K562 (cell line): ENCODE data around the gene EFNA2. TPM values are rescaled to one million over a fixed set of nuclear protein-coding genes. Genes with fewer than 3 reads are reported as not detected.

Source experiments
- CBX3 ChIP-seq, 2 experiments: IDR thresholded peaks; 1 replicate in 1 of 2; 2 replicates in 1 of 2; pipeline ENCODE4 v1.6.1; 2012; ENCODE audit warnings: inconsistent platforms in 2 of 2, low read length in 2 of 2, borderline replicate concordance in 1 of 2, control low read depth in 1 of 2
- ETV6 ChIP-seq, 3 experiments: fragments of 150-350 bp in 1 of 3; sonication (generic) in 1 of 3; formaldehyde crosslinking in 1 of 3; IDR thresholded peaks; 2 replicates each; pipeline versions ENCODE4 v1.6.1 to v1.8.0; 2014 to 2022; ENCODE audit warnings: borderline replicate concordance in 2 of 3, low read depth in 2 of 3, antibody characterized with exemption in 1 of 3, low read length in 1 of 3, mild to moderate bottlenecking in 1 of 3, missing genetic modification reagents in 1 of 3
- FOXK2 ChIP-seq, 2 experiments: fragments of 450-650 bp; IDR thresholded peaks in 1 of 2; conservative IDR thresholded peaks in 1 of 2; 2 replicates each; pipeline ENCODE4 v1.6.1; 2016; ENCODE audit warnings: low read depth in 2 of 2, mild to moderate bottlenecking in 1 of 2
- HNRNPH1 ChIP-seq: fragments of 200-400 bp; formaldehyde crosslinking; optimal IDR thresholded peaks from 2 replicates; pipeline ENCODE3; 2017; ENCODE audit warnings: low read depth, mild to moderate bottlenecking, low read length, moderate library complexity
- NFYB ChIP-seq: IDR thresholded peaks from 2 replicates; pipeline ENCODE4 v1.6.1; 2011; ENCODE audit warnings: mild to moderate bottlenecking, moderate library complexity; ENCODE audit not compliant: insufficient read length; ENCODE audit errors: extremely low read depth
- NR2C1 ChIP-seq, 2 experiments: fragments of 450-650 bp; IDR thresholded peaks; 2 replicates each; pipeline ENCODE4 v1.6.1; 2017; ENCODE audit warnings: mild to moderate bottlenecking in 2 of 2, antibody characterized with exemption in 1 of 2, inconsistent platforms in 1 of 2, missing compliant biosample characterization in 1 of 2, missing genetic modification characterization in 1 of 2
- RBFOX2 ChIP-seq: fragments of 200-400 bp; formaldehyde crosslinking; IDR thresholded peaks from 2 replicates; pipeline ENCODE4 v1.6.1; 2017; ENCODE audit warnings: low read depth, mild to moderate bottlenecking, low read length, moderate library complexity
- RHOXF2B ChIP-seq: fragments of 250-450 bp; sonication (Bioruptor Pico); conservative IDR thresholded peaks from 2 replicates; pipeline ENCODE4 v1.5.1; 2021
- SAFB2 ChIP-seq: fragments of 200-400 bp; formaldehyde crosslinking; IDR thresholded peaks from 2 replicates; pipeline ENCODE4 v1.6.1; 2018; ENCODE audit warnings: borderline replicate concordance, low read length, low read depth, moderate library complexity; ENCODE audit not compliant: severe bottlenecking
- SIN3A ChIP-seq, 2 experiments: fragments of 150-350 bp in 1 of 2; IDR thresholded peaks; 2 replicates each; pipeline ENCODE4 v1.6.1; 2011 to 2016; ENCODE audit warnings: borderline replicate concordance in 2 of 2, low read depth in 2 of 2, low read length in 2 of 2, mild to moderate bottlenecking in 2 of 2, moderate library complexity in 2 of 2; ENCODE audit not compliant: control insufficient read depth in 1 of 2
- TAF15 ChIP-seq: fragments of 200-400 bp; formaldehyde crosslinking; IDR thresholded peaks from 2 replicates; pipeline ENCODE4 v1.6.1; 2017; ENCODE audit warnings: mild to moderate bottlenecking, low read depth, low read length, moderate library complexity
- polyA plus RNA-seq, 8 experiments: library from polyadenylated mRNA; depleted of rRNA in 4 of 8; stranded (reverse) in 5 of 8; unstranded in 3 of 8; fragments of >200 nt; fragmentation: Nextera tagmentation in 2 of 8; fragmentation: Illumina TruSeq in 1 of 8; extraction: Ambion mirVana in 2 of 8; extraction: Trizol in 1 of 8; gene quantifications; 2 replicates each; pipeline versions ENCODE4 v1.2.1 to v1.2.3, GENCODE V29; 2011 to 2014; ENCODE audit warnings: inconsistent platforms in 1 of 8, missing spikeins in 1 of 8
- total RNA-seq, 7 experiments: library from RNA; depleted of rRNA in 6 of 7; stranded (reverse); fragments of >200 nt in 6 of 7; fragmentation: Illumina TruSeq in 2 of 7; extraction: Trizol in 2 of 7; gene quantifications; 2 replicates each; pipeline versions ENCODE4 v1.2.1 to v1.2.3, GENCODE V29; 2011 to 2021; ENCODE audit warnings: low replicate concordance in 1 of 7
- TF ChIP-seq, protein P1 (sequence below): sonication (generic); formaldehyde crosslinking; IDR thresholded peaks from 2 replicates; pipeline ENCODE4 v1.8.1; 2023; ENCODE audit warnings: mild to moderate bottlenecking, missing genetic modification reagents
- TF ChIP-seq, protein P2 (sequence below), 2 experiments: IDR thresholded peaks; 2 replicates each; pipeline ENCODE4 v1.6.1; 2012; ENCODE audit warnings: improper control_type of control experiment in 2 of 2, low read depth in 2 of 2, low read length in 2 of 2, borderline replicate concordance in 1 of 2
- TF ChIP-seq, protein P3 (sequence below): fragments of 250-450 bp; sonication (Bioruptor Pico); IDR thresholded peaks from 2 replicates; pipeline ENCODE4 v1.4.0; 2020; ENCODE audit warnings: mild to moderate bottlenecking, moderate library complexity
- TF ChIP-seq, protein P4 (sequence below): fragments of 250-450 bp; sonication (Bioruptor Pico); IDR thresholded peaks from 2 replicates; pipeline ENCODE4 v1.8.0; 2022; ENCODE audit warnings: moderate library complexity, mild to moderate bottlenecking, inconsistent platforms
- TF ChIP-seq, protein P5 (sequence below): fragments of 250-450 bp; sonication (Bioruptor Pico); IDR thresholded peaks from 2 replicates; pipeline ENCODE4 v1.8.0; 2021; ENCODE audit warnings: moderate library complexity, mild to moderate bottlenecking, inconsistent platforms

The EFNA2 gene
- total and polyA plus RNA-seq, 9 of the 15 experiments (the other 6 are each of a cell fraction or from before 2014, with no cell fraction given), result 0.11 to 0.44 (median 0.15) TPM; not detected in 6

DNA sequence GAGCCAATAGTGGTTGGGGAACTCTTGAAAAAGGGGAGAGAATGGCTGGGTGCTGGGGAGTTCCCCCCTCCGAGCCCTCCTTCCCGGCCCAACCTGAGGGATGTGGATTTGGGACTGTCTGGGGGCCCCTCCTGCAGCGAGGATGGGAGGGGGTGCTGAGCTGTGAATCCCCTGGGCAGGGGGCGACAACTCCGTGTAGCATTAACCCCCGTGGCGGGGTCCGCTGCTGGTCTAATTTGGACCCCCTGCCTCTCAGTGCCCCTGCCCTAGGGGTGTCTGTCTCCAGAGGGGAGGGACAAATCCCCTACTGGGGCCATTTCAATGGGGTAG lies 27.5 kb upstream of the EFNA2 start (continued):
- TF ChIP-seq, protein P1, sequence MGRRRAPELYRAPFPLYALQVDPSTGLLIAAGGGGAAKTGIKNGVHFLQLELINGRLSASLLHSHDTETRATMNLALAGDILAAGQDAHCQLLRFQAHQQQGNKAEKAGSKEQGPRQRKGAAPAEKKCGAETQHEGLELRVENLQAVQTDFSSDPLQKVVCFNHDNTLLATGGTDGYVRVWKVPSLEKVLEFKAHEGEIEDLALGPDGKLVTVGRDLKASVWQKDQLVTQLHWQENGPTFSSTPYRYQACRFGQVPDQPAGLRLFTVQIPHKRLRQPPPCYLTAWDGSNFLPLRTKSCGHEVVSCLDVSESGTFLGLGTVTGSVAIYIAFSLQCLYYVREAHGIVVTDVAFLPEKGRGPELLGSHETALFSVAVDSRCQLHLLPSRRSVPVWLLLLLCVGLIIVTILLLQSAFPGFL (CRISPR knock-in tag), result no peak
- TF ChIP-seq, protein P2, sequence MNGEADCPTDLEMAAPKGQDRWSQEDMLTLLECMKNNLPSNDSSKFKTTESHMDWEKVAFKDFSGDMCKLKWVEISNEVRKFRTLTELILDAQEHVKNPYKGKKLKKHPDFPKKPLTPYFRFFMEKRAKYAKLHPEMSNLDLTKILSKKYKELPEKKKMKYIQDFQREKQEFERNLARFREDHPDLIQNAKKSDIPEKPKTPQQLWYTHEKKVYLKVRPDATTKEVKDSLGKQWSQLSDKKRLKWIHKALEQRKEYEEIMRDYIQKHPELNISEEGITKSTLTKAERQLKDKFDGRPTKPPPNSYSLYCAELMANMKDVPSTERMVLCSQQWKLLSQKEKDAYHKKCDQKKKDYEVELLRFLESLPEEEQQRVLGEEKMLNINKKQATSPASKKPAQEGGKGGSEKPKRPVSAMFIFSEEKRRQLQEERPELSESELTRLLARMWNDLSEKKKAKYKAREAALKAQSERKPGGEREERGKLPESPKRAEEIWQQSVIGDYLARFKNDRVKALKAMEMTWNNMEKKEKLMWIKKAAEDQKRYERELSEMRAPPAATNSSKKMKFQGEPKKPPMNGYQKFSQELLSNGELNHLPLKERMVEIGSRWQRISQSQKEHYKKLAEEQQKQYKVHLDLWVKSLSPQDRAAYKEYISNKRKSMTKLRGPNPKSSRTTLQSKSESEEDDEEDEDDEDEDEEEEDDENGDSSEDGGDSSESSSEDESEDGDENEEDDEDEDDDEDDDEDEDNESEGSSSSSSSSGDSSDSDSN (IDR thresholded peaks at IDR 0.05; ENCODE audit: borderline replicate concordance in 1 of 2, low read depth in 2 of 2, low read length in 2 of 2), result no peak
- TF ChIP-seq CBX3 (IDR thresholded peaks at IDR 0.05; ENCODE audit: borderline replicate concordance in 1 of 2, low read length in 2 of 2), result no peak
- no peak for TF ChIP-seq HNRNPH1
- TF ChIP-seq, protein P3, sequence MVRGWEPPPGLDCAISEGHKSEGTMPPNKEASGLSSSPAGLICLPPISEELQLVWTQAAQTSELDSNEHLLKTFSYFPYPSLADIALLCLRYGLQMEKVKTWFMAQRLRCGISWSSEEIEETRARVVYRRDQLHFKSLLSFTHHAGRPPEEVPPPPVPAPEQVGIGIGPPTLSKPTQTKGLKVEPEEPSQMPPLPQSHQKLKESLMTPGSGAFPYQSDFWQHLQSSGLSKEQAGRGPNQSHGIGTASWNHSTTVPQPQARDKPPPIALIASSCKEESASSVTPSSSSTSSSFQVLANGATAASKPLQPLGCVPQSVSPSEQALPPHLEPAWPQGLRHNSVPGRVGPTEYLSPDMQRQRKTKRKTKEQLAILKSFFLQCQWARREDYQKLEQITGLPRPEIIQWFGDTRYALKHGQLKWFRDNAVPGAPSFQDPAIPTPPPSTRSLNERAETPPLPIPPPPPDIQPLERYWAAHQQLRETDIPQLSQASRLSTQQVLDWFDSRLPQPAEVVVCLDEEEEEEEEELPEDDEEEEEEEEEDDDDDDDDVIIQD, result no peak
- TF ChIP-seq, protein P4, sequence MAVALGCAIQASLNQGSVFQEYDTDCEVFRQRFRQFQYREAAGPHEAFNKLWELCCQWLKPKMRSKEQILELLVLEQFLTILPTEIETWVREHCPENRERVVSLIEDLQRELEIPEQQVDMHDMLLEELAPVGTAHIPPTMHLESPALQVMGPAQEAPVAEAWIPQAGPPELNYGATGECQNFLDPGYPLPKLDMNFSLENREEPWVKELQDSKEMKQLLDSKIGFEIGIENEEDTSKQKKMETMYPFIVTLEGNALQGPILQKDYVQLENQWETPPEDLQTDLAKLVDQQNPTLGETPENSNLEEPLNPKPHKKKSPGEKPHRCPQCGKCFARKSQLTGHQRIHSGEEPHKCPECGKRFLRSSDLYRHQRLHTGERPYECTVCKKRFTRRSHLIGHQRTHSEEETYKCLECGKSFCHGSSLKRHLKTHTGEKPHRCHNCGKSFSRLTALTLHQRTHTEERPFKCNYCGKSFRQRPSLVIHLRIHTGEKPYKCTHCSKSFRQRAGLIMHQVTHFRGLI (CRISPR knock-in tag), result no peak
- no peak for TF ChIP-seq TAF15
- TF ChIP-seq RHOXF2B (CRISPR knock-in tag), result no peak
- TF ChIP-seq FOXK2 (conservative IDR thresholded peaks at IDR 0.05 in 1 of 2, IDR thresholded peaks at IDR 0.05 in 1 of 2; ENCODE audit: low read depth in 2 of 2), result no peak
- TF ChIP-seq ETV6 (IDR thresholded peaks at IDR 0.05; ENCODE audit: borderline replicate concordance in 1 of 2, low read depth in 2 of 2, low read length in 1 of 2), result no peak
- TF ChIP-seq ETV6 (CRISPR knock-in tag; IDR thresholded peaks at IDR 0.05; ENCODE audit: borderline replicate concordance), result no peak
- no peak for TF ChIP-seq SAFB2
- TF ChIP-seq NFYB, result no peak
- TF ChIP-seq NR2C1 (IDR thresholded peaks at IDR 0.05), result no peak
- no peak for TF ChIP-seq NR2C1 (tag; IDR thresholded peaks at IDR 0.05)
- TF ChIP-seq, protein P5, sequence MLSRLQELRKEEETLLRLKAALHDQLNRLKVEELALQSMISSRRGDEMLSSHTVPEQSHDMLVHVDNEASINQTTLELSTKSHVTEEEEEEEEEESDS (CRISPR knock-in tag), result no peak
- TF ChIP-seq RBFOX2, result peak; percentile 62
- TF ChIP-seq SIN3A (IDR thresholded peaks at IDR 0.05; ENCODE audit: borderline replicate concordance in 2 of 2, control insufficient read depth in 1 of 2, low read depth in 2 of 2, low read length in 2 of 2), result peak in 1 of 2 experiments; percentile 30; a peak in 1 of 4 replicates
